Stomach (tissue), 4 donors: Measurements from ENCODE around the gene PRR5.

Experiments used
- CTCF ChIP-seq, 7 experiments: fragments of 450-650 bp in 4 of 7; fragments of 200-600 bp in 3 of 7; sonication (generic) in 3 of 7; IDR thresholded peaks; one replicate each; pipeline ENCODE4 v1.5.1; 2016 to 2019; ENCODE audit warnings: antibody characterized with exemption in 7 of 7, control low read depth in 2 of 7, mild to moderate bottlenecking in 1 of 7
- EP300 ChIP-seq: sonication (generic); formaldehyde crosslinking; IDR thresholded peaks from one replicate; pipeline ENCODE4 v1.6.1; 2017; ENCODE audit warnings: antibody characterized with exemption
- POLR2A ChIP-seq, 4 donors: fragments of 450-650 bp; IDR thresholded peaks; one replicate each; pipeline ENCODE4 v1.6.1; 2016; ENCODE audit warnings: antibody characterized with exemption in 4 of 4, control low read depth in 2 of 4, mild to moderate bottlenecking in 1 of 4, moderate library complexity in 1 of 4

- no peak for TF ChIP-seq CTCF (IDR thresholded peaks at IDR 0.05)
- TF ChIP-seq POLR2A (IDR thresholded peaks at IDR 0.05), result no peak
- TF ChIP-seq EP300, result no peak
Observed at GRCh38 chr22:44678556-44679305, 23.3 kb upstream of the PRR5 start.
